HG02763 (cell line): ENCODE results near the gene FADS2.

Experiments
- ATAC-seq: cut with Tn5 transposase; IDR thresholded peaks from one replicate; pipeline ENCODE4 v1.9.1; 2021; ENCODE audit warnings: mild to moderate bottlenecking, moderate library complexity; ENCODE audit not compliant: unreplicated experiment

Gene FADS2

GRCh38 chr11:61817471-61818202 lies 10.5 kb upstream of the FADS2 start:
- ATAC-seq, result no peak

DNA sequence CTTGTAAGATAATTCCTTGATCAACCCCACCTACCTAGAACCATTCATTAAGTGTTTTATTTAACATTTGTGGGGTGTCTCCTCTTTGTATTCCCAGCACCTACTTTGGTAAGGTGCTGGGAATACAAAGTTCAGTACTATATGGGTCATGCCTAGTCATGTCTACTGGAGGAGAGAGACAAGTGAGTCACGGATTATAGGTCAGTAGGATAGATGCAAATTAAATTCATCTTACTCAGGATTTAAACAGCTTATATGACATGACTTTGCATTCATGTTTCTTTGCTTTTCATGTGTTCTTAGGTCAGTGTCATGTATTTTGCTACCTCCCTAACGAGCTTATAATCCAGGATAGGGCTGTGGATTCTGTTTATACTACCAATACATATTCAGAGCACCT lies 7.9 kb upstream of the FADS2 start:
- ATAC-seq, result no peak

DNA sequence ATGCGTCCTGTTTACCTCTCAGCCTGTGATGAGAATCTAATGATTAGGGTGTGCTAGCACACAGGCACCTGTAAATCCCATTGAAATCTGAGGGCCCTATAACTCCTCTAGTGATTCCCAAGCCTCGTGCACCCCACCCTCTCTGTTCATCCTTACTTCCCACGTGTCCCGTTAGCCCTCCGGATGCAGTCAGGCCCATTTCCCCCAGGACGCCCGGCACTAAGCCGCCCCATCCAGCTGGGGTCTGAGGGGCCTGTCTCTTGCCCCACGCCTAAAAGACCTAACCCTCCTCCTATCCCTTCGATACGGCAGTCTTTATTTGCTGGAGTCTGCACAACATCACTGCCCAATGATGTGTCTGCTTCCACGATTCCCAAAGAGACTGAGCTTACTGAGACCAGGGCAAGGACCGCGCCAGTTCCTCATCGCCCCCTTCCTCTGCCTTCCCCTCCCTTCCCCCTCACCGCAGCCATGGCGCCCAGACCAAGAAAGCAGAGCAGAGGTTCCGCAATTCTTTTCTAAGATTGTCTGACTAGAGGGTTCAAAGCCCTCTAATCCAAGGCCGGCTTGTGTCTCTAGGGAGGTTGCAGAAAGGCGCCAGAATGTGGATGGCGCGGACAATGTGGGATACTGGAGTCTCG lies 1.1 kb upstream of the FADS2 start:
- ATAC-seq, result no peak

GRCh38 chr11:61828379-61828628 lies 204 bp downstream of the FADS2 start:
- ATAC-seq, result peak; percentile 4

DNA sequence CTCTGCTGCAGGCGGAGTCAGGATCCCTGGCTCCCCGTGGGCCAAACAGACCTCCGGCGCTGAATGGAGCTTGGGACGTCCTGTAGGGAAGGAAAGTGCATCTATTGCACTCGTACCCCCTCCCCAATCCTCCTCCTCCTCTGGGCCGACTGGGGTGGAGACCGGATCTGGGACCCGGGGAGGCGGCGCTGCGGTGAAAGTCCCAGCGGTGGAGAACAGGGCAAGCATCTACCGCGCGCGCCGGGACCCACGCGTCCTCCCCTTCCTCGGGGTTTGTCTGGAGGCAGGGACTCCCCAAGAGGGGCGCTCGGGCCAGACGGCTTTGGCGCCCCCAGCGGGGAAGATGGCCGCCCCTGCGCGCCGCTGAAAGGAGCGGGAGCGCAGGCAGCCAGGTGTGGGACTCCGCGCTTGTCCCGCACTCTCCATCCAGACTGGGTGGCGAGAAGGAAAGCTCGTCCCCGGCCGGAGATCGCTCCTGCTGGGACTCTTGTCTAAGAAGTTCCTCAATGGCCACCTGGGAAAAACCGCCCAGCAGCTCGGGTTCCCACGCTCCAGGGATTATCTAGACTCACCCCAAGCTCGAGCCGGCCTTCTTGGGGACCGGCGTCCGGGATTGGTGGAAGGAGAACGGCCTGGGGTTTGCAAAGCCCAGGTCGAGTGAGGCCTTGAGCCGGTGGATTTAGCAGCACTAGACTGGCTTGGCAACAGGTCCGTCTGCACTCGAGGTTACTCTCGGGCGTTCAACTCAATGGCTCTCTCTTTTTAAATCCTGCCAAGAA lies 718 bp downstream of the FADS2 start:
- no peak for ATAC-seq

- ATAC-seq, result no peak
Observed at GRCh38 chr11:61829806-61830205, 1.7 kb downstream of the FADS2 start.

DNA sequence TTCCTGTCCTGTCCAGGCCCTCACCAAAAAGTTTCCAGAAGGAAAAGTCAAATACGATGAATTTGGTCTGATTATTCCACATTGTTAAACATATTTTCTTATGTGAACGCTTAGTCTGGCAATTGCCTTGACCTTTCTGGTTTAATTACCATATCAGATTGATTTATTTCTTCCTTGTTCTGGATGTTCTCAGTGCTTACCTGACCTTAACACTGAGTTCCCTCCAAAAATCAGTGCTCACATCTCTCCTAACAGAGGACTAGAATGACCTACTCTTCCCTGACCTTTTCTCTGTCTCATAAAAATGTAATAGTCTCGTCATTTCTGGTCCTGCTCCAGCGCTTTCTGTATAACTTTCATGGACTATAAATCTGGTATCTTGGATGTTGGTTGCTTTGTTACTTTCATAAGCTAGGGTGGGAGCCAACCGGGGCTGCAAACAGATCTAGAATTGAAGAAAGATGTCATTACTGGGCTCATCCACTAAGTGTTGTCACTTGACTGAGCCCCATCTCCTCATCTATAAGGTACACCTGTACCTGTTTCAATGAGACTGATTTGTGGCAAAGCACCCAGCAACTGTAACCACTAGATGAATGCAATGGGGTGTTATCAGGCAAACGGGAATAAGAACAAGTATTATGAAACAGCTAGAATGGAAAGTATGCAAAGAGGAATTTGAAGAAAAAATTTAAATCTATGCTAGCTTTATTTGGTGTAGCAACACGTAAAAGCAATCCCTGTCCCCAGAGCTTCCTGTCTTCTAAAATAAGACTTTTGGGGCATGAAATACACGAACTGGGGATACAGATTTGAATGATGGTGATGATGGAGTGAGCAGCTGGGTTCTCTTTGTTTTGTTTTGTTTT lies 2.4 kb downstream of the FADS2 start:
- ATAC-seq, result no peak

DNA sequence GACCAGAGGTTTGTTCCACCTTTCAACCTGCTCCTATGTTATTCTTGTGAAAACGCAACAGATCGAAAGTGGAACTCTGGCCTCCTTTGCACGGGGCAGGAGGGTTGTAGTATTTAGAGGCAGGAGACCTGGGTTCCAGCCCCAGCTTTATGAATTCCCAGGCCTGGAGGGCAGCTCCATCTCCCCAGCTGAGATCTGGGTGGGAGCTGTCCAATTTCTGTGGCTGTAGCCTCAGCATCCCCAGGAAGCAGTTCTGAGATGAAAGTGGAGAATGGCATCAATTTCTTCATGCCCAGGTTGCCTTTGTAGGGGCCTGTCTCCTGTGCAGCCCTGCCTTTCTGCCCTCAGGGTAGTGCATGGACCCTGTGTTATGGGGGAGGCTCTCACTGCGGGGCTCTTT lies 4.1 kb downstream of the FADS2 start:
- ATAC-seq, result no peak

- ATAC-seq, result no peak
Observed at GRCh38 chr11:61832754-61833153, 4.7 kb downstream of the FADS2 start.

DNA sequence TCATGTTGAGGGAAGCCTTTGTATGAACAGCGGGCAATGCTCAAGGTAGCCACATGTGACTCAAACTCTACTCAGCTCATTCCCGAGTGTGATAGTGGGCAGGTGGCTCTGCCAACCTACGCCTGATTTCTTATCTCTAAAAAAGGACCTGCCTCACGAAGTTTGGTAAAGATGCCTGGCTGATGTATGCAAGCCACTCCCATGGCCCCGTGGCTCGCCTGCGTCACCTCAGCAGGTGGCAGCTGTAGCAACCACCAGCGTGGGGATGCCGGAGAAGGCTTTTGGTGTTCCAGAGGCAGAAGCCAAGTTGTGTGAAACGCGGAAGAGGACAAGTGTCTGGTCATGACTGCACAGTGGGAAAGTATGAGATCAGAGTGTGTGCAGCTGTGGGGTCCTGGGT lies 5.4 kb downstream of the FADS2 start:
- ATAC-seq, result no peak

DNA sequence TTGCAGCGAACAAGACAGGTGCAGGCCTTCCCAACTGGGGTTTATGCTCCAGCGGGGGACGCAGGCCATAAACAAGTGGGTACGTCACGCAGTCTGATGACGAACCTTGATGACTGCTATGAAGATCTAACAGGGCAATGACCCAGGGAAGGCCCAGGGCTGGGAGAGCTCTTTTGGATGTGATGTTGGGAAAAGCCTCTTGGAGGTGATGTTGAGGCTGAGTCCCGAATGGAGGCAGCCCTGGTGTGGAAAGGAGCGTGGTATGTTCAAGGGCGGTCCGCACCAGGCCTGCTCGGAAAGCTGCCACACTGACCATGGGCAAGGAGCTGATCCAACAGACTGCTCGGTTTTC lies 5.8 kb downstream of the FADS2 start:
- ATAC-seq, result no peak

GRCh38 chr11:61834278-61835048 lies 6.4 kb downstream of the FADS2 start:
- ATAC-seq, result peak; percentile 91

- ATAC-seq, result no peak
Observed at GRCh38 chr11:61836193-61836592, 8.1 kb downstream of the FADS2 start.

- ATAC-seq, result no peak
Observed at GRCh38 chr11:61837411-61838005, 9.4 kb downstream of the FADS2 start.

DNA sequence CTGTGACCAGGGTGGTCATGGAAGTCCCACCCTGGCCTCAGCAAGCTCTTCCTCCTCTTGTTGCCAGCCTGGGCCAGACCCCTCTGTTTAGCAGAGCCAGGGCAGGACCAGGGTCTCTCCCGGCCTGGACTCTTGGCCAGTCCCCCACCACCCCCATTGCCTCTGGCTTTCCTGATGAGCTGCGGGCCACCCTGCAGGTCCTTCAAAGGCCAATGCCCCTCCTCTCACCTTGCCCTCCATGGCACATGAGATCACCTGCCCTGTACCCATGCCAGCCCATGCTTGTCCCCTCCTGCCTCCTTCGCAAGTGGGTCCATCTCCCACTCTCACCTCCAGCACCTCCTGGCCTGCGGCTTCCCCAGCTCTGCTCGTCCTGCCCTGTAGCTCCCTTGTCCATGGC lies 10.4 kb downstream of the FADS2 start:
- no peak for ATAC-seq

DNA sequence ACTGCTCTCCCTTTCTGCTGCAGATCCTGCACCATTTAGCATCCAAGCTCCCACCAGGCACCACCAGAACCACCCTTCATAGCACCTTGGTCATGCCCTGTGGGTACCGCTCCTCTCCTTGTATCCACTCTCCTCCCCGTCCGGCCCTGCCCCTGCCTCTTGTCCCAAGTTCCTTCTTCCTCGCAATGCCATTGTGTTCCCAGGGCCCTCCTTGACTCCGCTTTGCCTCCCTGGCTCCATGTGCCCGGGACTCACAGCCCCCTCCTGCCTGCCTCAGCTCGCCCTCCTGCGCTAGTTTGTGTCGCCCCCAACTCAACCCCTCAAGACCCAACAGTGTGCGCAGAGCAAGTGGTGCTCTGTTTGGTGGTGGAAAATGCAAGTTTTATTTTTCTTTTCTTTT lies 10.8 kb downstream of the FADS2 start:
- no peak for ATAC-seq

DNA sequence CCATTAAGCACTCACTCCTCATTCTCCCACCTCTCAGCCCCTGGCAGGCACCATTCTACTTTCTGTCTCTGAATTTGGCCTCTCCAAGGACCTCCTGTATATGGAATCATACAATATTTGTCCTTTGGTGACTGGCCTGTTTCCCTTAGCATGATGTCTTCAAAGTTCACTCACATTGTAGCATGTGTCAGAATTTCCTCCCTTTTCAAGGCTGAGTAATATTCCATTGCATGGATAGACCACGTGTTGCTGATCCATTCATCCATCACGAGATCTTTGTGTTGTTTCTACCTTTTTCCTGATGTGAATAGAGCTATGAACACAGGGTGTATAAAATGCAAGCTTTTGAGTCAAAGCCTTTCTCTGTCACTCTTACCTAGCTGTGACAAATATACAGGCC lies 11.6 kb downstream of the FADS2 start:
- ATAC-seq, result no peak

DNA sequence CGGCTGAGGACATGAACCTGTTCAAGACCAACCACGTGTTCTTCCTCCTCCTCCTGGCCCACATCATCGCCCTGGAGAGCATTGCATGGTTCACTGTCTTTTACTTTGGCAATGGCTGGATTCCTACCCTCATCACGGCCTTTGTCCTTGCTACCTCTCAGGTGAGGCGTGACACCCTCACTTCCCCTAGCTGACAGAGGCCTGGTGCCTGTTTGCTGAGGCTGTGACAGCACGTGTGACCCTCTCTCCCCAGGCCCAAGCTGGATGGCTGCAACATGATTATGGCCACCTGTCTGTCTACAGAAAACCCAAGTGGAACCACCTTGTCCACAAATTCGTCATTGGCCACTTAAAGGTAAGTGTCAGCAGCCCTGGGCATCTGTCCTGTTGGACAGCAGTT lies 12.3 kb downstream of the FADS2 start:
- ATAC-seq, result no peak

DNA sequence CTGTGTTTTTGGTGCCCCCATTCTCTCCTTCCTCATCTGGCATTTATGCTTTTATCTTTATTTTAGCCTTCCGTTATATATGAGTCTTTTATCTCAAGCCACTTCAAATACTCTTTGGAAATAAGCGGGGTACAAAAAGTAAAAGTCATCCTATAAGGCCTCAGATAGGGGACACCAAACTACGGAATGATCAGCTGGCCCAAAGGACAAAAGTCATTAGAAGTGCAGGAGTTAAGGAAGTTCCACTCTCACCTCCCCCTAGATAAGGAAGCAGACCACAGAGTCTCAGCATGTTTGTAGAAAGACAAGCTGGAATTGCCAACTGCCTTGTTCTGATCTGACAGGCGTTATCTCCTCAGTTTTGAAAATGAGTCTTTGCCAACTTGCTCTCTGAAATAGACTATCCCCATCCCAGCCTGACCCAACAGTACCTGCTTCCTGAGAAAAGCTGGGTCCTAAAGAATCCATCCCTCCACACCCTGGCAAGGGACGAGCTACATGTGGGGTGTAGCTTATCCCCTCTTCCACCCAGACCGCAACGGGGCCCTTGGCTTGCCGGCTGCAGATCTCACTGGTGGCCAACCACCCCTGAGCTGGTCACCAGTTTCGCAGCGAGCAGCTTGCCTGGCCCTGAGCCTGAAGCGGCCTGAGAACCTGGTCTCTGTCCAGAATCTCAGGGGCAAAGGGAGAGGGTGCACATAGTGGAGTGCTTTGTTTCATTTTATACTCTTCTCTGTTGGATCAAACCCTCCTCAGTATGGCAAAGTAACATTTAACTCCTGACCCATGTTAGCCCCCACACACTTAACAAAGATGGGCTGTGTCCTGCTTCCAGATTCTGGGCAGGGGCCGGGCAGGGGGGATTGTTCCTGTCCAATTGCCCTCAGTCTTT lies 13.8 kb downstream of the FADS2 start:
- no peak for ATAC-seq

GRCh38 chr11:61842528-61842820 lies 14.4 kb downstream of the FADS2 start:
- no peak for ATAC-seq
